HG03280 (cell line): Measurements from ENCODE around the gene ZSCAN9.

Experiments
- ATAC-seq: cut with Tn5 transposase; IDR thresholded peaks from one replicate; pipeline ENCODE4 v1.9.1; 2021; ENCODE audit warnings: mild to moderate bottlenecking, moderate library complexity; ENCODE audit not compliant: unreplicated experiment

The ZSCAN9 gene

GRCh38 chr6:28220257-28221133 is 4.6 kb upstream of the ZSCAN9 start:
- no peak for ATAC-seq

- no peak for ATAC-seq
Observed at GRCh38 chr6:28224131-28225055, 682 bp upstream of the ZSCAN9 start.

- no peak for ATAC-seq
Observed at GRCh38 chr6:28226460-28226859, 1.4 kb downstream of the ZSCAN9 start.

GRCh38 chr6:28232785-28233184 is 7.7 kb downstream of the ZSCAN9 start:
- ATAC-seq = no peak

- no peak for ATAC-seq
Observed at GRCh38 chr6:28235912-28236452, 10.9 kb downstream of the ZSCAN9 start.

- ATAC-seq = no peak
Observed at GRCh38 chr6:28239636-28240035, 14.6 kb downstream of the ZSCAN9 start.

- no peak for ATAC-seq
Observed at GRCh38 chr6:28240471-28240870, 15.4 kb downstream of the ZSCAN9 start.

- ATAC-seq = no peak
Observed at GRCh38 chr6:28243946-28244345, 18.9 kb downstream of the ZSCAN9 start.

- ATAC-seq = no peak
Observed at GRCh38 chr6:28245206-28245941, 20.3 kb downstream of the ZSCAN9 start.

- no peak for ATAC-seq
Observed at GRCh38 chr6:28248916-28249315, 23.8 kb downstream of the ZSCAN9 start.

- no peak for ATAC-seq
Observed at GRCh38 chr6:28250747-28251146, 25.7 kb downstream of the ZSCAN9 start.

GRCh38 chr6:28251661-28252008 is 26.6 kb downstream of the ZSCAN9 start:
- ATAC-seq = peak; percentile 50

- peak; percentile 71 for ATAC-seq
Observed at GRCh38 chr6:28252009-28252975, 27.2 kb downstream of the ZSCAN9 start, which contains the start of gene ZKSCAN4. ZKSCAN4 (minus strand) TSS chr6:28252269; CDS start chr6:28251980, 289 bp downstream.

GRCh38 chr6:28254121-28254519 is 29.0 kb downstream of the ZSCAN9 start:
- no peak for ATAC-seq

GRCh38 chr6:28257042-28257441 is 32.0 kb downstream of the ZSCAN9 start:
- ATAC-seq = no peak

- no peak for ATAC-seq
Observed at GRCh38 chr6:28258877-28259777, 34.1 kb downstream of the ZSCAN9 start, which contains the start of gene NKAPL. NKAPL (plus strand) TSS chr6:28259297; CDS start chr6:28259372, 75 bp downstream.

GRCh38 chr6:28263922-28264321 is 38.8 kb downstream of the ZSCAN9 start:
- ATAC-seq = no peak

- ATAC-seq = no peak
Observed at GRCh38 chr6:28264834-28265401, 39.8 kb downstream of the ZSCAN9 start.
